PC-9 (cell line): ENCODE data around the gene RPS27A. TPM values are rescaled to one million over a fixed set of nuclear protein-coding genes. Genes with fewer than 3 reads are reported as not detected.

Experiments
- BruUV-seq: library from RNA; stranded (reverse); fragments of 400-500 nt; replicated peaks from 2 replicates; lab custom pipeline; 2021; lab: Mats Ljungman, UMichigan
- CTCF ChIA-PET: fragments of 300-600 bp; sonication (Branson Sonifier 250); formaldehyde crosslinking; loops from one replicate; lab custom pipeline; 2022; ENCODE audit warnings: antibody characterized with exemption; lab: Charles Lee
- POLR2A ChIA-PET: fragments of 300-600 bp; sonication (Branson Sonifier 250); formaldehyde crosslinking; loops from one replicate; lab custom pipeline; 2022; ENCODE audit warnings: antibody characterized with exemption; ENCODE audit not compliant: unreplicated experiment; lab: Charles Lee
- DNase-seq, 2 experiments: peaks; one replicate each; pipeline versions ENCODE4 v3.0.0 to v3.0.0-alpha.2; 2015 to 2022; ENCODE audit warnings: mixed read lengths in 1 of 2
- H2AFZ ChIP-seq: fragments of 200-600 bp; sonication (generic); 2 replicates; pipeline ENCODE4 v1.8.1; 2017; ENCODE audit warnings: antibody characterized with exemption
- H3F3A ChIP-seq: fragments of 200-600 bp; sonication (generic); 2 replicates; pipeline ENCODE4 v1.8.1; 2017; ENCODE audit warnings: antibody characterized with exemption, mild to moderate bottlenecking, low read depth; ENCODE audit not compliant: insufficient read depth
- H3K27ac ChIP-seq: fragments of 200-600 bp; sonication (generic); 2 replicates; pipeline ENCODE4 v1.6.1; 2016; ENCODE audit warnings: mixed run types
- H3K27me3 ChIP-seq: fragments of 200-600 bp; sonication (generic); 2 replicates; pipeline ENCODE4 v1.6.1; 2016; ENCODE audit warnings: low read depth, mixed run types; ENCODE audit not compliant: insufficient read depth
- H3K36me3 ChIP-seq: fragments of 200-600 bp; sonication (generic); 2 replicates; pipeline ENCODE4 v1.6.1; 2016; ENCODE audit warnings: low read depth, mixed run types
- H3K4me1 ChIP-seq: fragments of 200-600 bp; sonication (generic); replicated peaks from 2 replicates; pipeline ENCODE4 v1.6.1; 2016; ENCODE audit warnings: mixed run types; ENCODE audit not compliant: insufficient read depth
- H3K4me2 ChIP-seq: fragments of 200-600 bp; sonication (generic); 2 replicates; pipeline ENCODE4 v1.6.1; 2017; ENCODE audit warnings: mixed run types
- H3K4me3 ChIP-seq: fragments of 200-600 bp; sonication (generic); 2 replicates; pipeline ENCODE4 v1.6.1; 2016; ENCODE audit warnings: mixed run types
- H3K79me2 ChIP-seq: fragments of 200-600 bp; sonication (generic); 2 replicates; pipeline ENCODE4 v1.6.1; 2017; ENCODE audit warnings: low read depth, mixed run types
- H3K9me2 ChIP-seq: fragments of 200-600 bp; sonication (generic); 2 replicates; pipeline ENCODE4 v1.8.1; 2017; ENCODE audit warnings: mild to moderate bottlenecking; ENCODE audit not compliant: insufficient read depth
- H3K9me3 ChIP-seq: fragments of 200-600 bp; sonication (generic); 2 replicates; pipeline ENCODE4 v1.8.1; 2016; ENCODE audit warnings: low read depth; ENCODE audit not compliant: insufficient read depth
- H4K20me1 ChIP-seq: fragments of 200-600 bp; sonication (generic); 2 replicates; pipeline ENCODE4 v1.8.1; 2017; ENCODE audit not compliant: insufficient read depth
- CTCF ChIP-seq: fragments of 200-600 bp; sonication (generic); conservative IDR thresholded peaks from 2 replicates; pipeline ENCODE4 v1.6.1; 2017; ENCODE audit warnings: mixed run types, antibody characterized with exemption, mild to moderate bottlenecking, moderate library complexity
- EZH2 ChIP-seq: fragments of 200-600 bp; sonication (generic); IDR thresholded peaks from 2 replicates; pipeline ENCODE4 v1.8.0; 2017; ENCODE audit warnings: antibody characterized with exemption, low read depth
- intact Hi-C: fragments of 100-400 bp; cut with micrococcal nuclease; formaldehyde crosslinking; loops from one replicate; pipeline ENCODE4 v1.10.0; 2022; ENCODE audit not compliant: unreplicated experiment
- total RNA-seq: library from RNA; stranded (reverse); gene quantifications from 2 replicates; pipeline ENCODE4 v1.2.3, GENCODE V29; 2021

Gene RPS27A
- total RNA-seq, 1 experiment from 2014 or later = 1,269 TPM

- H3K9me2 ChIP-seq = no peaks in the 10 kb centered on the region
- peaks cover 13% of the 10 kb centered on the region; the same call in 1 of the 2 replicates for H3K36me3 ChIP-seq
- TF ChIP-seq CTCF = no peak
- TF ChIP-seq EZH2 = no peak
- H3K9me3 ChIP-seq = no peaks in the 10 kb centered on the region
- ChIA-PET CTCF (no interaction called here), POLR2A (no interaction called here)
- H3K27ac ChIP-seq = no peak overlapping the region
- no peak overlapping the region for H3K4me3 ChIP-seq
- H3K27me3 ChIP-seq = no peaks in the 10 kb centered on the region
- H4K20me1 ChIP-seq = no peaks in the 10 kb centered on the region
- BruUV-seq = no TSS peak
- no peak for DNase-seq
- no peaks in the 10 kb centered on the region for H3K4me1 ChIP-seq
- intact Hi-C loops = no loop called here
- no peak overlapping the region for H3K4me2 ChIP-seq
- H3K79me2 ChIP-seq = no peaks in the 10 kb centered on the region
- no peaks in the 10 kb centered on the region; the same call in 1 of the 2 replicates for H3F3A ChIP-seq
- no peak overlapping the region for H2AFZ ChIP-seq
These were observed 36.0 kb upstream of the RPS27A start for GRCh38 chr2:55196526-55196925.

GRCh38 chr2:55200416-55200815, 32.1 kb upstream of the RPS27A start:
- Histone ChIP-seq H3K27ac (no peak overlapping the region), H3K4me3 (no peak overlapping the region), H2AFZ (no peak overlapping the region), H4K20me1 (no peaks in the 10 kb centered on the region), H3K9me2 (peaks cover 6% of the 10 kb centered on the region; the same call in 1 of the 2 replicates), H3K4me1 (no peaks in the 10 kb centered on the region), H3K4me2 (no peak overlapping the region), H3K27me3 (no peaks in the 10 kb centered on the region), H3K9me3 (no peaks in the 10 kb centered on the region), H3F3A (no peaks in the 10 kb centered on the region), H3K36me3 (peaks cover 25% of the 10 kb centered on the region; the same call in 1 of the 2 replicates), H3K79me2 (no peaks in the 10 kb centered on the region)
- no peak for DNase-seq
- ChIA-PET POLR2A (interaction anchor here (0.9 kb wide), 1 partner anchor 301 kb away, joined by 5 read pairs; no protein-coding TSS in a partner anchor), CTCF (no interaction called here)
- no TSS peak for BruUV-seq
- intact Hi-C loops = no loop called here
- no peak for TF ChIP-seq EZH2
- TF ChIP-seq CTCF = no peak

GRCh38 chr2:55204536-55204935, 28.0 kb upstream of the RPS27A start:
- Histone ChIP-seq H4K20me1 (no peaks in the 10 kb centered on the region), H3K36me3 (peaks cover 19% of the 10 kb centered on the region; the same call in 1 of the 2 replicates), H3K27ac (no peak overlapping the region), H3K9me3 (peaks cover 3% of the 10 kb centered on the region; the same call in 1 of the 2 replicates), H3K9me2 (peaks cover 6% of the 10 kb centered on the region; the same call in 1 of the 2 replicates), H2AFZ (no peak overlapping the region), H3K27me3 (no peaks in the 10 kb centered on the region), H3K79me2 (no peaks in the 10 kb centered on the region), H3F3A (no peaks in the 10 kb centered on the region), H3K4me2 (no peak overlapping the region), H3K4me1 (no peaks in the 10 kb centered on the region), H3K4me3 (no peak overlapping the region)
- TF ChIP-seq EZH2 = no peak
- TF ChIP-seq CTCF = no peak
- intact Hi-C loops = no loop called here
- CTCF ChIA-PET = no interaction called here
- DNase-seq = no peak
- BruUV-seq = no TSS peak
- POLR2A ChIA-PET = no interaction called here
